ENCODE measurements around the gene ERBB2. TPM values are rescaled to one million over a fixed set of nuclear protein-coding genes. Genes with fewer than 3 reads are reported as not detected.

The ERBB2 gene
- total and polyA plus RNA-seq, 2 of the 13 experiments (the other 11 are each of a cell fraction or from before 2014, with no cell fraction given): 57.7 to 64.1 TPM

GRCh38 chr17:39652587-39653315, 47.1 kb upstream of the ERBB2 start (continued):
- no peak for TF ChIP-seq CENPBD1 (CRISPR knock-in tag; IDR thresholded peaks at IDR 0.05; ENCODE audit: borderline replicate concordance, low read depth)
- no peak for TF ChIP-seq ZBTB26 (CRISPR knock-in tag; IDR thresholded peaks at IDR 0.05; ENCODE audit: borderline replicate concordance)
- TF ChIP-seq ATF3 (CRISPR knock-in tag; IDR thresholded peaks at IDR 0.05): no peak
- no peak for TF ChIP-seq CC2D1A (CRISPR knock-in tag; IDR thresholded peaks at IDR 0.05)
- no peak for TF ChIP-seq FOXK1 (CRISPR knock-in tag; IDR thresholded peaks at IDR 0.05; ENCODE audit: borderline replicate concordance, low read depth)
- no peak for TF ChIP-seq MAF1 (CRISPR knock-in tag; IDR thresholded peaks at IDR 0.05; ENCODE audit: borderline replicate concordance)
- no peak for TF ChIP-seq RORA (CRISPR knock-in tag; IDR thresholded peaks at IDR 0.05)
- no peak for TF ChIP-seq ZBTB8A (CRISPR knock-in tag; IDR thresholded peaks at IDR 0.05; ENCODE audit: borderline replicate concordance, low read depth)
- no peak for TF ChIP-seq CHCHD3 (CRISPR knock-in tag; IDR thresholded peaks at IDR 0.05)
- TF ChIP-seq ZSCAN31 (CRISPR knock-in tag; IDR thresholded peaks at IDR 0.05; ENCODE audit: low read depth): no peak
- 0 out of 2 replicates have a peak, but pooled peaks have one; percentile 32 for TF ChIP-seq ZNF121 (CRISPR knock-in tag; IDR thresholded peaks at IDR 0.05)
- TF ChIP-seq ELF4 (CRISPR knock-in tag; IDR thresholded peaks at IDR 0.05; ENCODE audit: borderline replicate concordance): no peak
- TF ChIP-seq ZFP91 (CRISPR knock-in tag; IDR thresholded peaks at IDR 0.05; ENCODE audit: borderline replicate concordance): no peak; the same call in 1 of the 2 replicates
- TF ChIP-seq ZFP82 (CRISPR knock-in tag; IDR thresholded peaks at IDR 0.05; ENCODE audit: borderline replicate concordance): no peak
- peak; percentile 50; the same call in 1 of the 2 replicates for TF ChIP-seq ZNF788 (CRISPR knock-in tag; IDR thresholded peaks at IDR 0.05; ENCODE audit: borderline replicate concordance)
- no peak for TF ChIP-seq MATR3 (CRISPR knock-in tag; IDR thresholded peaks at IDR 0.05)
- TF ChIP-seq ZNF225 (CRISPR knock-in tag; IDR thresholded peaks at IDR 0.05): no peak
- no peak for TF ChIP-seq HMG20B (CRISPR knock-in tag; conservative IDR thresholded peaks at IDR 0.05)
- TF ChIP-seq HNRNPUL1 (IDR thresholded peaks at IDR 0.05; ENCODE audit: low read depth, low read length): no peak
- no peak for TF ChIP-seq JUN (CRISPR knock-in tag; IDR thresholded peaks at IDR 0.05)
- TF ChIP-seq ZZZ3 (CRISPR knock-in tag; IDR thresholded peaks at IDR 0.05; ENCODE audit: borderline replicate concordance): no peak
- TF ChIP-seq ZNF431 (CRISPR knock-in tag; IDR thresholded peaks at IDR 0.05; ENCODE audit: borderline replicate concordance, low read depth): no peak
